GM12878 (cell line): ENCODE measurements around the gene EIF1. TPM values are rescaled to one million over a fixed set of nuclear protein-coding genes. Genes with fewer than 3 reads are reported as not detected.

Experiments used
- CBX5 ChIP-seq: sonication (generic); IDR thresholded peaks from 2 replicates; pipeline ENCODE4 v1.6.1; 2016; ENCODE audit warnings: low read depth, moderate library complexity, mild to moderate bottlenecking, inconsistent platforms
- CHD1 ChIP-seq: IDR thresholded peaks from 2 replicates; pipeline ENCODE4 v1.6.1; 2012; ENCODE audit warnings: low read depth, low read length, improper control_type of control experiment
- CREB1 ChIP-seq: IDR thresholded peaks from 2 replicates; pipeline ENCODE4 v1.6.1; 2012; ENCODE audit warnings: low read depth, mild to moderate bottlenecking, inconsistent platforms
- DPF2 ChIP-seq: fragments of 450-650 bp; IDR thresholded peaks from 2 replicates; pipeline ENCODE4 v1.6.1; 2017; ENCODE audit warnings: mild to moderate bottlenecking
- ETV6 ChIP-seq, 2 experiments: fragments of 450-650 bp in 1 of 2; IDR thresholded peaks in 1 of 2; conservative IDR thresholded peaks in 1 of 2; 2 replicates each; pipeline ENCODE4 v1.6.1; 2014; ENCODE audit warnings: antibody characterized with exemption in 1 of 2, borderline replicate concordance in 1 of 2, low read depth in 1 of 2, mild to moderate bottlenecking in 1 of 2, moderate library complexity in 1 of 2
- HSF1 ChIP-seq: fragments of 150-350 bp; IDR thresholded peaks from 2 replicates; pipeline ENCODE4 v1.6.1; 2014; ENCODE audit warnings: mild to moderate bottlenecking, low read depth, low read length
- JUND ChIP-seq: IDR thresholded peaks from 2 replicates; pipeline ENCODE4 v1.6.1; 2012; ENCODE audit warnings: low read depth, mild to moderate bottlenecking, low read length, improper control_type of control experiment, moderate library complexity
- MEF2A ChIP-seq: IDR thresholded peaks from 2 replicates; pipeline ENCODE4 v1.6.1; 2011; ENCODE audit warnings: low read depth, mild to moderate bottlenecking, low read length, moderate library complexity; ENCODE audit not compliant: insufficient read depth
- PML ChIP-seq: IDR thresholded peaks from 2 replicates; pipeline ENCODE4 v1.6.1; 2012; ENCODE audit warnings: low read length, inconsistent platforms
- POLR2AphosphoS2 ChIP-seq: IDR thresholded peaks from 2 replicates; pipeline ENCODE4 v1.6.1; 2011; ENCODE audit warnings: low read depth, mild to moderate bottlenecking, low read length, improper control_type of control experiment, moderate library complexity
- RELA ChIP-seq: fragments of 450-650 bp; IDR thresholded peaks from 2 replicates; pipeline ENCODE4 v1.8.0; 2014; ENCODE audit warnings: borderline replicate concordance; ENCODE audit not compliant: partially characterized antibody
- RUNX3 ChIP-seq: IDR thresholded peaks from 2 replicates; pipeline ENCODE4 v1.6.1; 2012; ENCODE audit warnings: low read length, inconsistent platforms
- SIX5 ChIP-seq: IDR thresholded peaks from 2 replicates; pipeline ENCODE4 v1.6.1; 2011; ENCODE audit warnings: mild to moderate bottlenecking, low read depth, low read length, moderate library complexity; ENCODE audit not compliant: severe bottlenecking
- SMAD5 ChIP-seq: IDR thresholded peaks from 2 replicates; pipeline ENCODE4 v1.6.1; 2016; ENCODE audit warnings: antibody characterized with exemption, low read depth
- TAF1 ChIP-seq: IDR thresholded peaks from 2 replicates; pipeline ENCODE4 v1.6.1; 2011; ENCODE audit warnings: mild to moderate bottlenecking, low read depth, low read length, borderline replicate concordance
- ZNF622 ChIP-seq: fragments of 450-650 bp; IDR thresholded peaks from 2 replicates; pipeline ENCODE4 v1.6.1; 2017; ENCODE audit warnings: mild to moderate bottlenecking, inconsistent platforms
- polyA plus RNA-seq, 11 experiments: library from polyadenylated mRNA; depleted of rRNA in 4 of 11; unstranded in 6 of 11; stranded (reverse) in 5 of 11; fragments of >200 nt; fragmentation: Nextera tagmentation in 4 of 11; fragmentation: Illumina TruSeq in 1 of 11; extraction: Ambion mirVana in 4 of 11; extraction: Trizol in 1 of 11; gene quantifications; 1 replicate in 1 of 11; 2 replicates in 10 of 11; pipeline versions ENCODE4 v1.2.1 to v1.2.3, GENCODE V29; 2011 to 2016; ENCODE audit warnings: inconsistent platforms in 2 of 11, missing spikeins in 2 of 11, low read depth in 1 of 11
- total RNA-seq, 4 experiments: library from RNA; depleted of rRNA in 3 of 4; stranded (reverse); fragments of >200 nt in 3 of 4; fragmentation: Illumina TruSeq in 1 of 4; extraction: Trizol in 1 of 4; gene quantifications; 2 replicates each; pipeline versions ENCODE4 v1.2.1 to v1.2.3, GENCODE V29; 2013 to 2021
- TF ChIP-seq, protein P1 (sequence below): fragments of 450-650 bp; IDR thresholded peaks from 2 replicates; pipeline ENCODE4 v1.6.1; 2016; ENCODE audit warnings: mild to moderate bottlenecking, moderate library complexity, borderline replicate concordance
- TF ChIP-seq, protein P2 (sequence below): fragments of 450-650 bp; IDR thresholded peaks from 2 replicates; pipeline ENCODE4 v1.6.1; 2016; ENCODE audit warnings: mild to moderate bottlenecking
- TF ChIP-seq, protein P3 (sequence below): IDR thresholded peaks from 2 replicates; pipeline ENCODE4 v1.6.1; 2011; ENCODE audit warnings: low read depth, low read length, improper control_type of control experiment, borderline replicate concordance
- TF ChIP-seq, protein P4 (sequence below): IDR thresholded peaks from 2 replicates; pipeline ENCODE4 v1.6.1; 2012; ENCODE audit warnings: low read length, inconsistent platforms
- TF ChIP-seq, protein P5 (sequence below): fragments of 450-650 bp; IDR thresholded peaks from 2 replicates; pipeline ENCODE4 v1.6.1; 2014; ENCODE audit warnings: mild to moderate bottlenecking

The EIF1 gene
- total and polyA plus RNA-seq, 10 of the 15 experiments (the other 5 are each of a cell fraction or from before 2014, with no cell fraction given) = 39.4 to 815 (median 480) TPM

GRCh38 chr17:41678411-41678906 lies 10.2 kb upstream of the EIF1 start (continued):
- TF ChIP-seq POLR2AphosphoS2 (peak; percentile 95), RELA (peak; percentile 39), CREB1 (no peak), SIX5 (no peak), PML (peak; percentile 99), SMAD5 (peak; percentile 98), CHD1 (no peak), ZNF622 (no peak), ETV6 (conservative IDR thresholded peaks at IDR 0.05 in 1 of 2, IDR thresholded peaks at IDR 0.05 in 1 of 2; ENCODE audit: borderline replicate concordance in 1 of 2, low read depth in 1 of 2) (no peak), JUND (no peak), TAF1 (no peak), HSF1 (no peak), CBX5 (no peak), DPF2 (no peak), MEF2A (no peak), RUNX3 (no peak)
- TF ChIP-seq, protein P1, sequence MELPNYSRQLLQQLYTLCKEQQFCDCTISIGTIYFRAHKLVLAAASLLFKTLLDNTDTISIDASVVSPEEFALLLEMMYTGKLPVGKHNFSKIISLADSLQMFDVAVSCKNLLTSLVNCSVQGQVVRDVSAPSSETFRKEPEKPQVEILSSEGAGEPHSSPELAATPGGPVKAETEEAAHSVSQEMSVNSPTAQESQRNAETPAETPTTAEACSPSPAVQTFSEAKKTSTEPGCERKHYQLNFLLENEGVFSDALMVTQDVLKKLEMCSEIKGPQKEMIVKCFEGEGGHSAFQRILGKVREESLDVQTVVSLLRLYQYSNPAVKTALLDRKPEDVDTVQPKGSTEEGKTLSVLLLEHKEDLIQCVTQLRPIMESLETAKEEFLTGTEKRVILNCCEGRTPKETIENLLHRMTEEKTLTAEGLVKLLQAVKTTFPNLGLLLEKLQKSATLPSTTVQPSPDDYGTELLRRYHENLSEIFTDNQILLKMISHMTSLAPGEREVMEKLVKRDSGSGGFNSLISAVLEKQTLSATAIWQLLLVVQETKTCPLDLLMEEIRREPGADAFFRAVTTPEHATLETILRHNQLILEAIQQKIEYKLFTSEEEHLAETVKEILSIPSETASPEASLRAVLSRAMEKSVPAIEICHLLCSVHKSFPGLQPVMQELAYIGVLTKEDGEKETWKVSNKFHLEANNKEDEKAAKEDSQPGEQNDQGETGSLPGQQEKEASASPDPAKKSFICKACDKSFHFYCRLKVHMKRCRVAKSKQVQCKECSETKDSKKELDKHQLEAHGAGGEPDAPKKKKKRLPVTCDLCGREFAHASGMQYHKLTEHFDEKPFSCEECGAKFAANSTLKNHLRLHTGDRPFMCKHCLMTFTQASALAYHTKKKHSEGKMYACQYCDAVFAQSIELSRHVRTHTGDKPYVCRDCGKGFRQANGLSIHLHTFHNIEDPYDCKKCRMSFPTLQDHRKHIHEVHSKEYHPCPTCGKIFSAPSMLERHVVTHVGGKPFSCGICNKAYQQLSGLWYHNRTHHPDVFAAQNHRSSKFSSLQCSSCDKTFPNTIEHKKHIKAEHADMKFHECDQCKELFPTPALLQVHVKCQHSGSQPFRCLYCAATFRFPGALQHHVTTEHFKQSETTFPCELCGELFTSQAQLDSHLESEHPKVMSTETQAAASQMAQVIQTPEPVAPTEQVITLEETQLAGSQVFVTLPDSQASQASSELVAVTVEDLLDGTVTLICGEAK = no peak
- TF ChIP-seq, protein P2, sequence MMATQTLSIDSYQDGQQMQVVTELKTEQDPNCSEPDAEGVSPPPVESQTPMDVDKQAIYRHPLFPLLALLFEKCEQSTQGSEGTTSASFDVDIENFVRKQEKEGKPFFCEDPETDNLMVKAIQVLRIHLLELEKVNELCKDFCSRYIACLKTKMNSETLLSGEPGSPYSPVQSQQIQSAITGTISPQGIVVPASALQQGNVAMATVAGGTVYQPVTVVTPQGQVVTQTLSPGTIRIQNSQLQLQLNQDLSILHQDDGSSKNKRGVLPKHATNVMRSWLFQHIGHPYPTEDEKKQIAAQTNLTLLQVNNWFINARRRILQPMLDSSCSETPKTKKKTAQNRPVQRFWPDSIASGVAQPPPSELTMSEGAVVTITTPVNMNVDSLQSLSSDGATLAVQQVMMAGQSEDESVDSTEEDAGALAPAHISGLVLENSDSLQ = no peak
- TF ChIP-seq, protein P3, sequence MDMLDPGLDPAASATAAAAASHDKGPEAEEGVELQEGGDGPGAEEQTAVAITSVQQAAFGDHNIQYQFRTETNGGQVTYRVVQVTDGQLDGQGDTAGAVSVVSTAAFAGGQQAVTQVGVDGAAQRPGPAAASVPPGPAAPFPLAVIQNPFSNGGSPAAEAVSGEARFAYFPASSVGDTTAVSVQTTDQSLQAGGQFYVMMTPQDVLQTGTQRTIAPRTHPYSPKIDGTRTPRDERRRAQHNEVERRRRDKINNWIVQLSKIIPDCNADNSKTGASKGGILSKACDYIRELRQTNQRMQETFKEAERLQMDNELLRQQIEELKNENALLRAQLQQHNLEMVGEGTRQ = no peak; the same call in 1 of the 2 replicates
- TF ChIP-seq, protein P4, sequence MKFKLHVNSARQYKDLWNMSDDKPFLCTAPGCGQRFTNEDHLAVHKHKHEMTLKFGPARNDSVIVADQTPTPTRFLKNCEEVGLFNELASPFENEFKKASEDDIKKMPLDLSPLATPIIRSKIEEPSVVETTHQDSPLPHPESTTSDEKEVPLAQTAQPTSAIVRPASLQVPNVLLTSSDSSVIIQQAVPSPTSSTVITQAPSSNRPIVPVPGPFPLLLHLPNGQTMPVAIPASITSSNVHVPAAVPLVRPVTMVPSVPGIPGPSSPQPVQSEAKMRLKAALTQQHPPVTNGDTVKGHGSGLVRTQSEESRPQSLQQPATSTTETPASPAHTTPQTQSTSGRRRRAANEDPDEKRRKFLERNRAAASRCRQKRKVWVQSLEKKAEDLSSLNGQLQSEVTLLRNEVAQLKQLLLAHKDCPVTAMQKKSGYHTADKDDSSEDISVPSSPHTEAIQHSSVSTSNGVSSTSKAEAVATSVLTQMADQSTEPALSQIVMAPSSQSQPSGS = no peak
- TF ChIP-seq, protein P5, sequence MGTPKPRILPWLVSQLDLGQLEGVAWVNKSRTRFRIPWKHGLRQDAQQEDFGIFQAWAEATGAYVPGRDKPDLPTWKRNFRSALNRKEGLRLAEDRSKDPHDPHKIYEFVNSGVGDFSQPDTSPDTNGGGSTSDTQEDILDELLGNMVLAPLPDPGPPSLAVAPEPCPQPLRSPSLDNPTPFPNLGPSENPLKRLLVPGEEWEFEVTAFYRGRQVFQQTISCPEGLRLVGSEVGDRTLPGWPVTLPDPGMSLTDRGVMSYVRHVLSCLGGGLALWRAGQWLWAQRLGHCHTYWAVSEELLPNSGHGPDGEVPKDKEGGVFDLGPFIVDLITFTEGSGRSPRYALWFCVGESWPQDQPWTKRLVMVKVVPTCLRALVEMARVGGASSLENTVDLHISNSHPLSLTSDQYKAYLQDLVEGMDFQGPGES = no peak
